ENCODE results near the gene PPP6R3.

DNA sequence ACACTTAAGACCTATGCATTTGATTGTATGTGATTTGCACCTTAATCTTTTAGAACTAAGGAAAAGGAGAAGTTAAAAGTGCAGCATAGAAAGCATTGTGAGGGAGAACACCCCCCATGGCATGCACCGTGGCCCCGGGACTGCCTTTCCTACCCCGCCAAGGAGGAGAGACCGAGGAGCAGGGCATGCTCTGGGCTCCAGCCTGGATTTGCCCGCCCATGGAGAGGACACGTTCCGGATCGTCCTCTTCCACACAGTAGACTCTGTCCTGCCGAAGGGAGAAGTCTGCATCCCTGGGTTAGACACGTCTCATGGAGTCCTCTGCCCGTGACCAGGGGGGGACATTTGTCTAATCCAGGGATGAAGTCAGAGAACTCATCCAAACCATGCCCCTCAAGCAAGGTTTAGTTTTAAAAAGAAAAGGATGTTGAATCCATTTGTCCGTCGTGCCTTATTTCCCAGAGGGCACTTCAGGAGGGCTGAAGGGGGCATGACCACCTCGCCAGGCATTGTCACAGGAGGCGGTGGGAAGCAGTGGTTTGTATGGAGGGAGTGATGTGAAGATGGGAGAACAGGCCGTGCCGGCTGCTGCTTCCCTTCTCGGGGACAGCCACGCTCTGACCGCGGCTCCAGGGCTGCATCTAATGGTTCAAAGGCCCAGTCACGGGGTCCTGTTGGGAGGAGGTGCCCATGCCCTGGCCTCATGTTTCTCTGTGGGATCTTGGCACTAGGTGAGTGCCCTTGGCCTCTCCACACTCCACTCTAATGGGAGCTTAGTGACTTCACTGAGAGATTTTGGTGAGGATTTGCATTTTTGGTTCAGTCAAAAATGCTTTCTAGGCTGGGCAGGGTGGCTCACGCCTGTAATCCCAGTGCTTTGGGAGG, 157.6 kb downstream of the PPP6R3 start:
- TF ChIP-seq, protein P1, sequence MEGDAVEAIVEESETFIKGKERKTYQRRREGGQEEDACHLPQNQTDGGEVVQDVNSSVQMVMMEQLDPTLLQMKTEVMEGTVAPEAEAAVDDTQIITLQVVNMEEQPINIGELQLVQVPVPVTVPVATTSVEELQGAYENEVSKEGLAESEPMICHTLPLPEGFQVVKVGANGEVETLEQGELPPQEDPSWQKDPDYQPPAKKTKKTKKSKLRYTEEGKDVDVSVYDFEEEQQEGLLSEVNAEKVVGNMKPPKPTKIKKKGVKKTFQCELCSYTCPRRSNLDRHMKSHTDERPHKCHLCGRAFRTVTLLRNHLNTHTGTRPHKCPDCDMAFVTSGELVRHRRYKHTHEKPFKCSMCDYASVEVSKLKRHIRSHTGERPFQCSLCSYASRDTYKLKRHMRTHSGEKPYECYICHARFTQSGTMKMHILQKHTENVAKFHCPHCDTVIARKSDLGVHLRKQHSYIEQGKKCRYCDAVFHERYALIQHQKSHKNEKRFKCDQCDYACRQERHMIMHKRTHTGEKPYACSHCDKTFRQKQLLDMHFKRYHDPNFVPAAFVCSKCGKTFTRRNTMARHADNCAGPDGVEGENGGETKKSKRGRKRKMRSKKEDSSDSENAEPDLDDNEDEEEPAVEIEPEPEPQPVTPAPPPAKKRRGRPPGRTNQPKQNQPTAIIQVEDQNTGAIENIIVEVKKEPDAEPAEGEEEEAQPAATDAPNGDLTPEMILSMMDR (IDR thresholded peaks at IDR 0.05) = no peak
- TF ChIP-seq POLR2A (IDR thresholded peaks at IDR 0.05) = no peak

All from thyroid gland (tissue), 4 donors.